HG03025 (cell line): ENCODE measurements around the gene RDX.

Source experiments
- ATAC-seq: cut with Tn5 transposase; IDR thresholded peaks from one replicate; pipeline ENCODE4 v1.9.1; 2021; ENCODE audit warnings: mild to moderate bottlenecking, moderate library complexity; ENCODE audit not compliant: unreplicated experiment, low FRiP score

The RDX gene

GRCh38 chr11:110147962-110148709, 148.3 kb downstream of the RDX start:
- no peak for ATAC-seq

- ATAC-seq: no peak
Measured at GRCh38 chr11:110141812-110142211, 154.6 kb downstream of the RDX start.

- no peak for ATAC-seq
Measured at GRCh38 chr11:110134110-110134509, 162.3 kb downstream of the RDX start.

GRCh38 chr11:110133160-110133559, 163.3 kb downstream of the RDX start:
- no peak for ATAC-seq

- no peak for ATAC-seq
Measured at GRCh38 chr11:110131386-110132123, 164.9 kb downstream of the RDX start.

GRCh38 chr11:110130642-110131238, 165.7 kb downstream of the RDX start:
- ATAC-seq: no peak

- no peak for ATAC-seq
Measured at GRCh38 chr11:110128161-110128560, 168.3 kb downstream of the RDX start.

GRCh38 chr11:110126936-110127335, 169.5 kb downstream of the RDX start:
- ATAC-seq: no peak

GRCh38 chr11:110125632-110126031, 170.8 kb downstream of the RDX start:
- ATAC-seq: no peak
